ENCODE measurements around the gene SREBF1. TPM values are rescaled to one million over a fixed set of nuclear protein-coding genes. Genes with fewer than 3 reads are reported as not detected.

Gene SREBF1
- total and polyA plus RNA-seq, 3 donors from 2014 or later, result 142 to 256 (median 239) TPM

DNA sequence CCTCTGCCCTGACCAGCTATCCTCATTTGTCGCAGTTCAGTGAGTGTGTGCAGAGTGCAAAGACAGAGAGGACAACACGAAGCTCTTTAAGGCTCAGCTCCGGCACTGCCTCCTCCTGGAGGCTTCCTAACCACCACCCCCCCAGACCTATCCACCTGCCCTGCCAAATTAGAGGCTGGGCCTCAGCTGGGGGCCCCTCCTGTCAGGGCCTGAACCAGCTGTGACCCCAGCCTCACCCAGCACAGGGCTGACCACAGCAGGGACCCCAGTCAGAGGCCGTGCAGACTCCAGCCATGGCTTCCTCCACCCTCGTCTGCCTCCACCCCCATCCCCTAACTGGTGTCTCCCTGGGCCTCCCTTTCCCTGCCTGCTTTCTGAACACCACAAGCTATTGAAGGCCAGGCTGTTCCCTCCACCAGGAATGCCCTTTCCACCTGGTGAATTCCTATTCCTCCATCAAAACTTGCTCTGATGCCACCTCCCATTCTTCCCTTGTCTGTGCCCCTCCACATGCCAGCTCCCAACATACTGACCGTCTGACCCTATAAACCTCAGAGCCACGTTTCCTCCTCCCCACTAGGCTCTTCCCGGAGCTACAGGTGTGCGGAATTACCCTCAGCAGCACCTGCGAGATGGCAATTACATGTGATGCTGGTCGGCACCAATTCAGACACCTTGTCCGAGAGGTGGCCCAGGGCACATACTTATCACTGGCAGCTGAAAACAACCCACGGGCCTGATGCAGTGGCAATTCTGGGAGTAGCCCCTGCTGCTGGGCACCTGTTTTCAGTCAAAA, 8.8 kb downstream of the SREBF1 start:
- 81 to 82% methylated on average over 12 to 13 of the region's 13 CpGs for WGBS, 2 donors

DNA sequence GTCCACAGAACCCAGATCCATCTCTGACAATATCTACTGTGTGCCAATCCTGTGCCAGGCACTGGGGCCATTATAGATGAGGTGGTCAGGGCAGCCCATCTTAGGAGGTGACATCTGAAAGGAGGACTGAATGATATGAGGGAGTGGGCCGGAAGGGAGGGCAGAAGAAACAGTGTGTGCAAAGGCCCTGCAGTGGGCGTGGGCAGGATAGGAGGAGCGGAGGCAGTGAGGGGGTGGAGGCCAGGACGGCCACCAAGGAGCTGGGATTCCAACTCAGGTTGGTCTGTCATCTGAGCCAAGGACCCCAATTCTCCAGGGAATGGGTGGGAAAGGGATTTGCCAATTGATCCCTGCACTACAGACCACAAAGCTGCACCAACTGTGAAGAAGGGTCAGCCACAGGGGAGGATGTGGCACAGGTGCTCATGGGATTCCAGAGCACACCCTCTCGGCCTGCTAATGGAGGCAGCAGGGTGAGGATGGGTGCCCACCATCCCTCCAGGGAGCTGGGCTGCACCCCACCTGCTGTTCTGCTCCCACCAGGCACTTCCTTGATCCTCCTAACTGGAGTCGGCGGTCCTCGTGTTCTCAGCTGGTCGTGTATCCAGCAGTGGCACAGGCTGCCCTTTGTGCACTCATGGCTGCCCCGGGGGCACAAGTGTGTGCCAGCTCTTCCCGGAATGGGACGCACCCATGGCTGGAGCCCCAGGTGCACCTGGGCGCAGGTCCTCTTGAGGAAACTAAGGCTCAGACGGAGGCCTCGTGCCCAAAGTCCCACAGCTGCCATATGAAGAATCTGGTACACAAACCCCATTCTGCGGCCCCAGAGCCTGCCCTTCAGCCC, 9.6 kb downstream of the SREBF1 start:
- TF ChIP-seq, protein P1, sequence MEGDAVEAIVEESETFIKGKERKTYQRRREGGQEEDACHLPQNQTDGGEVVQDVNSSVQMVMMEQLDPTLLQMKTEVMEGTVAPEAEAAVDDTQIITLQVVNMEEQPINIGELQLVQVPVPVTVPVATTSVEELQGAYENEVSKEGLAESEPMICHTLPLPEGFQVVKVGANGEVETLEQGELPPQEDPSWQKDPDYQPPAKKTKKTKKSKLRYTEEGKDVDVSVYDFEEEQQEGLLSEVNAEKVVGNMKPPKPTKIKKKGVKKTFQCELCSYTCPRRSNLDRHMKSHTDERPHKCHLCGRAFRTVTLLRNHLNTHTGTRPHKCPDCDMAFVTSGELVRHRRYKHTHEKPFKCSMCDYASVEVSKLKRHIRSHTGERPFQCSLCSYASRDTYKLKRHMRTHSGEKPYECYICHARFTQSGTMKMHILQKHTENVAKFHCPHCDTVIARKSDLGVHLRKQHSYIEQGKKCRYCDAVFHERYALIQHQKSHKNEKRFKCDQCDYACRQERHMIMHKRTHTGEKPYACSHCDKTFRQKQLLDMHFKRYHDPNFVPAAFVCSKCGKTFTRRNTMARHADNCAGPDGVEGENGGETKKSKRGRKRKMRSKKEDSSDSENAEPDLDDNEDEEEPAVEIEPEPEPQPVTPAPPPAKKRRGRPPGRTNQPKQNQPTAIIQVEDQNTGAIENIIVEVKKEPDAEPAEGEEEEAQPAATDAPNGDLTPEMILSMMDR (IDR thresholded peaks at IDR 0.05), result no peak
- no peak for TF ChIP-seq POLR2A (IDR thresholded peaks at IDR 0.05)
- Histone ChIP-seq H3K9me3 (no peaks in the 10 kb centered on the region), H3K4me1 (peaks cover 51% of the 10 kb centered on the region), H3K27ac (peak overlapping the region in 1 of 2 donors; percentile 10), H3K27me3 (no peaks in the 10 kb centered on the region), H3K36me3 (ENCODE audit: low read depth, missing control alignments) (no peaks in the 10 kb centered on the region), H3K4me3 (no peak overlapping the region)
- intact Hi-C loops (cut with DNase I; ENCODE audit: low total_unique reads), result no loop called here
- DNase-seq, result no peak
- 87 to 92% methylated on average over 5 to 15 of the region's 16 CpGs for WGBS, 2 donors

More for the DNA sequence above, 8.8 kb downstream of the SREBF1 start:
- TF ChIP-seq POLR2A (IDR thresholded peaks at IDR 0.05), result no peak
- TF ChIP-seq, protein P1 (IDR thresholded peaks at IDR 0.05), result no peak
- H3K4me1 ChIP-seq, result peaks cover 47% of the 10 kb centered on the region
- no peaks in the 10 kb centered on the region for H3K27me3 ChIP-seq
- H3K4me3 ChIP-seq, result no peak overlapping the region
- no peaks in the 10 kb centered on the region for H3K9me3 ChIP-seq
- no peak overlapping the region for H3K27ac ChIP-seq
- no peaks in the 10 kb centered on the region for H3K36me3 ChIP-seq (ENCODE audit: low read depth, missing control alignments)
- no peak for DNase-seq
- intact Hi-C loops (cut with DNase I; ENCODE audit: low total_unique reads), result no loop called here

DNA sequence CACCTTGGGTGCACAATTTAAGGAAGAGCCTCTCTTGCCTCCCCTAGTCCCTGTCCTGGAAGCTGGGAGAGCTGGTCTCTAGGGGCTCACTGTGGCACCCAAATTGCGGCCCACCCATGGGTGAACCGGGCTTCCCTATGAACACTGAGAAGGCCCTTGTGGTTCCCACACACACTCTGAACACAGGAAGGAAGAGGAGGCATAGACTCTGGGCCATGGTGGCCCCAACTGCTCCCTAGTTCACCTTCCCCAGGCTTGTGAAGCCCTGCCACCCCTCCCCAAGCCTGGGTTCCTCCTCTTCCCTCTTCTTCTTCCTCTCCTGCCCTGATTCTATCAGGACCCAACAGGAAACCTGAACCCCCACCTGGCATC, 10.5 kb downstream of the SREBF1 start:
- H3K27ac ChIP-seq, result peak overlapping the region; percentile 37 to 90
- H3K36me3 ChIP-seq (ENCODE audit: low read depth, missing control alignments), result no peaks in the 10 kb centered on the region
- H3K9me3 ChIP-seq, result no peaks in the 10 kb centered on the region
- no peak overlapping the region for H3K4me3 ChIP-seq
- 94% methylated on average over 2 of the region's 2 CpGs; no CpG with 5 or more reads in 1 of the 2 donors for WGBS, 2 donors
- H3K27me3 ChIP-seq, result no peaks in the 10 kb centered on the region
- intact Hi-C loops (cut with DNase I; ENCODE audit: low total_unique reads), result no loop called here
- no peak for DNase-seq
- H3K4me1 ChIP-seq, result peaks cover 52% of the 10 kb centered on the region
- TF ChIP-seq POLR2A (IDR thresholded peaks at IDR 0.05), result no peak
- TF ChIP-seq, protein P1 (IDR thresholded peaks at IDR 0.05), result no peak

DNA sequence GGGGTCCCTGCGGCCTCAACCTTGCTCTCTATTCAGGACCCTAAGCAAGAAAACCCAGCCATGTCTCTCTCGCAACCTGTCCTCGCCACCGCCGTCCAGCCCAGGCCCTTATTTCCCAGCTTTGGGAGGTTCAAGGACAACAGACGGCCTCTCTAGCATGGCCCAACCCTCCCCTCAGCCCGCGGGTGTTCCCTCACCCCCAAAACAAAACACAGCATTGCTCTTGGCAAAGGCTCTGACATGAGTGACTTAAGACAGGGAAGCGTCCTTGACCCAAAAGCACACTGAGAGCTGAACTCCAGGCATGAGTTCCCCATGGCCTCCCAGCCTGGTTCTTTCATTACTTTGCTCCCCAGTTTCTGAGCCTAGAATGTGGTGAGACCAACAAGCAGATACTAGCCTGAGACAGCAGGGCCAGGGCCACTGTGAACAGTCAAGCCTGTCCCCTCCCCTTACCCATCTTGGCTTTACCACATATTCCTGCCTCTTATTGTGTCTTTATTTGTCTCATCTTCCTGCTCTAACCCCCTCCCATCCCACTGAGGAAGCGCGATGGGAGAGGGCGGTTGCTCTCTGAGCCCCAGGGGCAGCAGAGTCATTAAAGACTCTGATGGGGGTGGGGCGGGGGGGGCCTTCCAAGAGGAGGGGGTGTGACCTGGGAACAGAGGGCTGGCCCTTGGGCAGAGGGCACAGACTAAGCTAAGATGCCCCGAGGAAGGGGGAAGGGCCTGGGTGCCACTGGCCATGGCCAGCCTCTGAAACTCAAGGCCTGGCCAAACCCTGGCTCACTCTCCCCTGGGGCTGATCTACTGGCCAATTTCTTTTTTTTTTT, 11.8 kb downstream of the SREBF1 start:
- no peaks in the 10 kb centered on the region for H3K36me3 ChIP-seq (ENCODE audit: low read depth, missing control alignments)
- intact Hi-C loops (cut with DNase I; ENCODE audit: low total_unique reads), result no loop called here
- no peaks in the 10 kb centered on the region for H3K9me3 ChIP-seq
- TF ChIP-seq POLR2A (IDR thresholded peaks at IDR 0.05), result no peak
- TF ChIP-seq, protein P1 (IDR thresholded peaks at IDR 0.05), result no peak
- peak; percentile 86 for DNase-seq
- H3K4me3 ChIP-seq, result no peak overlapping the region
- H3K27me3 ChIP-seq, result no peaks in the 10 kb centered on the region
- WGBS, 2 donors, result 26 to 61% methylated on average over 13 to 14 of the region's 14 CpGs
- peak overlapping the region; percentile 73 to 90 for H3K27ac ChIP-seq
- H3K4me1 ChIP-seq, result peaks cover 58% of the 10 kb centered on the region
